HG03439 (cell line): Measurements from ENCODE around the gene SCAMP2.
"Not testable (repeated sequence)": the region's sequence is repeated elsewhere in the genome, so short reads cannot be mapped to it uniquely, and the experiment has no call there.

Experiments used
- ATAC-seq: cut with Tn5 transposase; IDR thresholded peaks from one replicate; pipeline ENCODE4 v1.9.1; 2021; ENCODE audit warnings: mild to moderate bottlenecking, moderate library complexity; ENCODE audit not compliant: unreplicated experiment

SCAMP2 gene

DNA sequence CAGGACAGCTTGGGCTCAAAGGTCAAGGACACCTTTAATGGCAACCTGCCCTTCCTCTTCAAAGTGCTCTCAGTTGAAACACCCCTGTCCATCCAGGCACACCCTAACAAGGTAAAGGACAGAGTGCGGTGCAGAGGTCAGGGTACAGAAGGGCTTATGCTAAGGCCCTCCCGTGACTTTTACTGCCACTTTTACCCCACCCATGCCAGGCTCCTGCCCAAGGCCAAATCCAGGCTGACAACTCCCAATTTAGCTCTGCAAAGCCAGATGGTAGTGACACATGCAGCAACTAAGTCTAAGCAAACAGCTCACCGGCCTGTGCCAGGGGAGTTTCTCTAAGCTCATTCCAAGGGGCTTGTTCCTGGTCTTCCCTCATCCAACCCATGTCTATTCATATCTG, 18.3 kb upstream of the SCAMP2 start:
- no peak for ATAC-seq

GRCh38 chr15:74890665-74890960, 17.4 kb upstream of the SCAMP2 start:
- ATAC-seq: no peak

GRCh38 chr15:74889883-74890664, 16.9 kb upstream of the SCAMP2 start, which contains the start of gene MPI:
Gene MPI (plus strand): TSS chr15:74890042. CDS start chr15:74890074, 32 bp downstream.
- peak; percentile 90 for ATAC-seq

GRCh38 chr15:74889390-74889882, 16.3 kb upstream of the SCAMP2 start:
- no peak for ATAC-seq

GRCh38 chr15:74888716-74889115, 15.6 kb upstream of the SCAMP2 start:
- ATAC-seq: no peak

- ATAC-seq: not testable (repeated sequence)
These were observed 14.5 kb upstream of the SCAMP2 start for GRCh38 chr15:74887537-74888193.

DNA sequence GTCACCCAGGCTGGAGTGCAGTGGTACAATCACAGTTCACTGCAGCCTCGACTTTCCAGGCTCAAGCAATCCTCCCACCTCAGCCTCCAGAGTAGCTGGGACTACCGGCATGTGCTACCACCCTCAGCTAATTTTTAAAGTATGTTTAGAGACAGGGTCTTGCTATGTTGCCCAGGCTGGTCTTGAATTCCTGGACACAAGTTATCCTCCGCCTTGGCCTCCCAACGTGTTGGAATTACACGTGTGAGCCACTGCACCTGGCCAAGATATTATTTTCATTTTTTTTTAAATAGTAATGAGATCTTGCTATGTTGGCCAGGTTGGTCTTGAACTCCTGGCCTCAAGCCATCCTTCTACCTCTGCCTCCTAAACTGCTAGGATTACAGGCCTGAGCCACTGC, 12.3 kb upstream of the SCAMP2 start:
- no peak for ATAC-seq

DNA sequence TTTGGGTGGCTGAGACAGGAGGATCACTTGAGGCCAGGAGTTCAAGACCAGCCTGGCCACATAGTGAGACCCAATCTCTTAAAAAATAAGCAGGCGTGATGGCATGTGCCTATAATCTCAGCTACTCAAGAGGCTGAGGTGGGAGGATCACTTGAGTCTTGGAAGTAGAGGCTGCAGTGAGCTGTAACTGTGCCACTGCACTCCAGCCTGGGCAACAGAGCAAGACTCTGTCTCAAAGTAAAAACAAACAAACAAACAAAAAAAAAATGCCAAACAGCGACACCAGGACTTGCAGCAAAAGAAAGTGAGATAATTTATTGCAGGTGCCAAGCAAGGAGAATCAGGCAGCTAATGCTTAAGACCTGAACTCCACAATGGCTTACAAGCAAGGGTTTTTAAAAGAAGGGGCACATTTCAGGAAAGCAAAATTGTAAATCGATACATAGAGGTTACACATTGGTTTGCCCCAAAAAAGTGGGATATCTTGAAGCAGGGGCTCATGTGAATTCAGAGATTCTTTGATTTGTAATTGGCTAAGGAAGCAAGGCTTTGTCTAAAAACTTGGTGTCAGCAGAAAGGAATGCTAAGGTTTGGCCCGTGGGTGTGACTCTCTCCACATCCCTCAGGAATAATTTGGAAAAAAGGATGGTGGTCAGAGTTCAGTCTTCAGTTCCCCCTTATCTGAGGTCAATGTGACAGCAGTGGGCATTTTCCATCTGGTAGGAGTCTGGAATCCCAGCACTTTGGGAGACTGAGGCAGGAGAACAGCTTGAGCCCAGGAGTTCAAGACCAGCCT, 11.5 kb upstream of the SCAMP2 start:
- no peak for ATAC-seq

DNA sequence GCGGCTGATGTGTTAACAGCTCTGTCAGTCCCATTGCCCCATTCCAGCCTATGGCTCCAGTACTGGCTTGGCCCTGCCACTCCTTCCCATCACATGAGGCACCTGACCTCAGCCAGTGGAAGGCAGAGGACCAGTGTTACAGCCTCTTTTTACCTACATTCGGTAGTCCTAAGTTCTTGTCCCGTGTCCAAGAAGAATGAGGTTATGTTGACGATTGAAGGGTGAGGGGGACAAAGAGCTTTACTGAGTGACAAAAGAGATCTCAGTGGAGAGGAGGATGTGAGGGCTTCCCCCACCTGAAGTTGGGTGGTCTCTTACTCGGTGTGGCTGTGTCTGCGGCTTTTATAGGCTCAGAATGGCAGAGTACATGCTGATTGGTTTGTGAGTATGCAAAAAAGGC, 9.4 kb upstream of the SCAMP2 start:
- no peak for ATAC-seq

DNA sequence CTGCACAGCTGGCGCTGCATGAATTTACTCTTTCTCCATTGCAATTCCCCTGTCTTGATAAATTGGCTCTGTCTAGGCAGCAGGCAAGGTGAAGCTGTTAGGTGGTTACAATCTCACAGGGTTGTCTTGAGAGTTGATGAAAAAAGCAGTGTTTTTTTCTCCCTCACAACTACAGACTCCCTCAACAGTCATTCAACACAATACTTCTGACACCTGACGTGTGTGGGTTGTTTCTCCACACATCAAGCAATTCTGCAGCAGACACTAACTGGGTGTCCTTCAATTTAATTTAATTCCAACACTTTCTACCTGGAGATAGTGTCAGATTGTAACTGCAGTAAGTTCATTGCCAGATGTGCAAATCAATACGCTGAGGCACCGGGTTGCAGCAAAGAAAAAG, 5.1 kb upstream of the SCAMP2 start:
- no peak for ATAC-seq

DNA sequence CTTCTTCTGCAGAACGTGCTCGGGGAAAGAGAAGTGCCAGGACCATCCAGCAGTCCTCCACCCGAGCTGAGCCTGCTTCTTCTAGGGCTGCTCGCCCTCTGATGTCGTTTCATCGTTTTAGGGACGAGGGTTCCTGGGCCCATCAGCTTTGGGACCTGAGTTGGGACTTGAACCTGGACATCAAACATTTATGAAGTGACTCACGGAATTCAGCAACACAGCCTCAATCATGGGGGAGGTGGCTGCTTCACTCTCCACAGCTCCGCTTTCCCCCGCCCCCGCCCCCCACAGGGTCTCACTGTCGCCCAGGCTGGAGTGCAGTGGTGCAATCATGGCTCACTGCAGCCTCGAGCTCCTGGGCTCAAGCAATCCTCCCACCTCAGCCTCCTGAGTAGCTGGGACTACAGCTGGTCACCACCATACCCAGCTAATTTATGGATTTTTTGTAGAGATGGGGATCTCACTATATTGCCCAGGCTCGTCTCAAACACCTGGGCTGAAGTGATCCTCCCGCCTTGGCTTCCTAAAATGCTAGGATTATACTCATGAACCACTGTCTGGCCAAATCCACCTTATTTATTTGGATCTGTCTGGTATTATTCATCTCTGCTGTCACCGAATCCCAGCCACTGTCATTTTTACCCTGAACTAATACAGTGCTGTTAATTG, 725 bp upstream of the SCAMP2 start:
- peak; percentile 1 for ATAC-seq

- no peak for ATAC-seq
These were observed 496 bp downstream of the SCAMP2 start for GRCh38 chr15:74872702-74873035.

DNA sequence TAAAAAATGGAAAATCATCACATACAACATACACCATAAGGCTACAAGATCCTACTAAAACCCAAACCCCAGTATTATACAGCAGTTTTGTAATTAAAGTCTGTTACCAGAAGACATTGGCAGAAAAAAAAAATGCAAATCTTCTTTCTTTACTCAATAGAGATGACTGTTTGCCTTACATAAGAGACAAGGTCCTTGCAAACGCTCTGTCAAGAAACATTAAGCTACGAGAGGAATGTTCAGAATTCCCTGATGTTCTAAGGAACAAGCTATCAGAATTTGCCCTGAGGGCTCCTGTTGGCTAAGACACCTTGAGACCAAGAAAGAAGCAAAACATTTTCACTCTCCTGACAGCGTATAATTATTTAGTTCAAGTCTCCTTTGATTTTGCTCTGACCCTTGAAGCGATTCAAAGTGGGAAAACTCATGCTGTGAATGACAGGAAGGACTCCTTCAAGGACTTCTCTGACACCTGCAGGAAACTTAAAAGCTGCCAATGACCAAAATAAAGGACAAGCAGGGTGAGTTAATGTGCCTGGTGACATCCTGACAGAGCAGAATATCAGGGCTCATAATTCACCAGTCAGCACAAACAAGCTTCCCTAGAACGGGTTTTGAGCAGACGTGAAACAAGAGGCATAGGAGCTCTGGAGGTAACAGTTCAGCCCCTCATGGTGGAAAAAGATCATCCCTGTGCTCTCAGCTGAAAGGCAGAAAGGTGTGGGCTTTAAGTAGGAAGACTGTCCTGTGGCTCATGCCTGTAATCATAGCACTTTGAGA, 2.5 kb downstream of the SCAMP2 start:
- ATAC-seq: no peak

- ATAC-seq: peak; percentile 40
These were observed 3.3 kb downstream of the SCAMP2 start for GRCh38 chr15:74869726-74870407.

DNA sequence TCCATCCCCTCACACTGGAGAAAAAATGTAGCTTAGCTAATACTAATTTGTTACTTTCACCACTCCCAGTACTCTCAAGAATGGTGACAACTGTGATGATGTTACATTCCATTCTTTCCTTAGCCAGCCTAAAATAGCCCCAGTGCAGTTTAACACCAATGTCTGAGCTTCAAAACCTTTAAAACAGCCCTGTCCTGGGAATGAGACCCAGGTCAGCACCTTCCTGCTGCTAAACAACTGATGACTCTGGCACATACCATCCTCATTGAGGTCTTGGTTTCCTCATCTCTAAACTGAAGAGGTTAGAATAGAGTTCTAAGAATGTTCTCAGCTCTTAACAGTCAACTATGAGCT, 3.8 kb downstream of the SCAMP2 start:
- ATAC-seq: no peak

- no peak for ATAC-seq
These were observed 5.1 kb downstream of the SCAMP2 start for GRCh38 chr15:74868059-74868458.

- ATAC-seq: no peak
These were observed 5.6 kb downstream of the SCAMP2 start for GRCh38 chr15:74867466-74868038.

DNA sequence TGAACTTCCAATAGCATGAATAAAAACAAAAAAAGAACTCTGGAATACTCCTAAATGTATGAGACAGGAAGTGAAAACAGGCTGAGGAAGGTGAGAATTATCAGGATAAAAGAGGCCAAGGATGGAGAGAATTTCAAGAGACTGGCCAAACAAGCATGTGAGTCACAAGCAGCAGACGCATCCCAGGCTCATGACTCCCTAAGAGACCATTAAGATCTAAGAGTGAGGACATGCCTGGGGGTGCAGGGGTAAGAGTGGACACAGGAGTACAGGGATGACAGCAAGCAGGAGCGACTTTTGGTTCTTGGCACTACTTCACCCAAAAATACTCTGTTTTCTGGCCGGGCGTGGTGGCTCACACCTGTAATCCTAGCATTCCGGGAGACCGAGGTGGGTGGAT, 7.1 kb downstream of the SCAMP2 start:
- no peak for ATAC-seq

DNA sequence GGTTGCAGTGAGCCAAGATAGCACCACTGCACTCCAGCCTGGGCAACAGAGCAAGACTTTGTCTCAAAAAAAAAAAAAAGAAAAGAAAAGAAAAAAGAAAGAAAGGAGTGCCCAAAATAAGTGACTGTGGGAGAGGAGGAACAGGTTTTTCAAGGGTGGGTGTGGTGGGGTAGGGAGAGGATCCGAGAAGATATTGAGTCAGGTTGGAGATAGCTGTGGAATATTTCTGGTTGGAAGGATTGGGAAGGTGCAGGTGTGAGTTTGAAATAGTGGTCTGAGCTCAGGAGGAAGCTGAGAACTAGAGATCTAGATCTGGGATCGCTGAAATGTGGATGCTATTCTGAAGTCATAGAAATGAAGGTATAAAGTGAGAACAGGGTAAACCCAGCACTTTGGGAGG, 7.8 kb downstream of the SCAMP2 start:
- ATAC-seq: no peak

DNA sequence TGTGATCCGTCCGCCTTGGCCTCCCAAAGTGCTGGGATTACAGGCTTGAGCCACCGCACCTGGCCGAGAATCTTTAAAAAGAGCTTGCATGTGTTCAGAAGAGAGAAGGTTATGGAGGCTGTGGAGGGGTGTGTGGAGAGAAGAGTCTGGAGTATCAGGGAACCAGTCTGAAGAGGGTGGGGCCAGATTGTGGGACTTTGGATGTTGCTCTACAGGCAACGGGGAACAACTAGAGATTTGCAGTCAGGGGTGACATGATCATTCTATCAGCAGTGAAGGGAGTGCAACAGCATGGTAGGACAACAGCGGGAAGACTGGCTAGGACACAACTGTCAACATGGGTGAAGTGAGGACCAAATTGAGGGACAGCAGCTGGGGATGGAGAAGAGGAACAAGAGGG, 8.9 kb downstream of the SCAMP2 start:
- ATAC-seq: no peak
